Left ventricle myocardium inferior (tissue), 1 donor: Measurements from ENCODE around the gene SRCAP. TPM values are rescaled to one million over a fixed set of nuclear protein-coding genes. Genes with fewer than 3 reads are reported as not detected.
"Not testable (repeated sequence)": the region's sequence is repeated elsewhere in the genome, so short reads cannot be mapped to it uniquely, and the experiment has no call there.

ENCODE experiments used
- DNase-seq: peaks from one replicate; pipeline ENCODE4 v3.0.0-alpha.2; 2020
- H3K27ac ChIP-seq: fragments of 200-600 bp; replicated peaks from 2 replicates; pipeline ENCODE4 v1.8.0; 2021
- H3K27me3 ChIP-seq: fragments of 200-600 bp; 2 replicates; pipeline ENCODE4 v1.8.0; 2021; ENCODE audit warnings: low read depth
- H3K36me3 ChIP-seq: fragments of 200-600 bp; 2 replicates; pipeline ENCODE4 v1.8.0; 2021
- H3K4me1 ChIP-seq: fragments of 200-600 bp; 2 replicates; pipeline ENCODE4 v1.8.0; 2021
- H3K4me3 ChIP-seq: fragments of 200-600 bp; 2 replicates; pipeline ENCODE4 v1.8.0; 2021; ENCODE audit warnings: mild to moderate bottlenecking, moderate library complexity
- H3K9me3 ChIP-seq: fragments of 200-600 bp; replicated peaks from 2 replicates; pipeline ENCODE4 v1.8.0; 2021
- intact Hi-C: fragments of 100-400 bp; cut with micrococcal nuclease; formaldehyde crosslinking; loops from one replicate; pipeline ENCODE4 v1.11.0; 2022
- total RNA-seq: library from RNA; stranded (reverse); fragmentation: NEBNext Ultra II Directional; extraction: Animal tissue kit (Norgen Biotek cat#: 25700); gene quantifications from one replicate; pipeline ENCODE4 v1.2.1, GENCODE V29; 2021
- TF ChIP-seq, protein P1 (sequence below): fragments of 200-600 bp; IDR thresholded peaks from 2 replicates; pipeline ENCODE4 v1.8.0; 2021; ENCODE audit warnings: antibody characterized with exemption, mild to moderate bottlenecking, borderline replicate concordance
- donor health status: DM: no; HTN: yes; CAD: no; lungs with severe emphysema.

The SRCAP gene
- total RNA-seq, 1 donor from 2014 or later, result 42.5 TPM

DNA sequence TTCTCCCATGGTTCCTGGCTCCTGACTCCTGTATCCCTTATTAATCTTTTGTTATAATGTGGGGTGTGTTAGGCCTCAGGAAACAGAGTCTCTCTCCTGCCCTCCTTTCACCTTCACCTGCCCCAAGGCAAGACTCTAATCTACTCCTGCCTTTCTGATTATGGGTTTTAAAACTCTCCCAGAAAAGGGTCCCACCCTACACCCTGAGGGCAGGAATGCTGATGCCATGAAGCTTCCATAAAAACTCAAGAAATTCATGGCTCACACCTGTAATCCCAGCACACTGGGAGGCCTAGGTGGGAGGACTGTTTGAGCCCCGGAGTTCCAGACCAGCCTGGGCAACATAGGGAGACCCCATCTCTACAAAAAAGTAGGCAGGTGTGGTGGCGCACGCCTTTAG, 18.6 kb upstream of the SRCAP start:
- DNase-seq, result no peak
- intact Hi-C loops, result no loop called here
- no peaks in the 10 kb centered on the region for H3K36me3 ChIP-seq
- no peaks in the 10 kb centered on the region for H3K27me3 ChIP-seq
- TF ChIP-seq, protein P1, sequence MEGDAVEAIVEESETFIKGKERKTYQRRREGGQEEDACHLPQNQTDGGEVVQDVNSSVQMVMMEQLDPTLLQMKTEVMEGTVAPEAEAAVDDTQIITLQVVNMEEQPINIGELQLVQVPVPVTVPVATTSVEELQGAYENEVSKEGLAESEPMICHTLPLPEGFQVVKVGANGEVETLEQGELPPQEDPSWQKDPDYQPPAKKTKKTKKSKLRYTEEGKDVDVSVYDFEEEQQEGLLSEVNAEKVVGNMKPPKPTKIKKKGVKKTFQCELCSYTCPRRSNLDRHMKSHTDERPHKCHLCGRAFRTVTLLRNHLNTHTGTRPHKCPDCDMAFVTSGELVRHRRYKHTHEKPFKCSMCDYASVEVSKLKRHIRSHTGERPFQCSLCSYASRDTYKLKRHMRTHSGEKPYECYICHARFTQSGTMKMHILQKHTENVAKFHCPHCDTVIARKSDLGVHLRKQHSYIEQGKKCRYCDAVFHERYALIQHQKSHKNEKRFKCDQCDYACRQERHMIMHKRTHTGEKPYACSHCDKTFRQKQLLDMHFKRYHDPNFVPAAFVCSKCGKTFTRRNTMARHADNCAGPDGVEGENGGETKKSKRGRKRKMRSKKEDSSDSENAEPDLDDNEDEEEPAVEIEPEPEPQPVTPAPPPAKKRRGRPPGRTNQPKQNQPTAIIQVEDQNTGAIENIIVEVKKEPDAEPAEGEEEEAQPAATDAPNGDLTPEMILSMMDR, result no peak
- H3K27ac ChIP-seq, result no peak overlapping the region
- no peak overlapping the region for H3K4me3 ChIP-seq
- H3K4me1 ChIP-seq, result no peaks in the 10 kb centered on the region
- H3K9me3 ChIP-seq, result no peaks in the 10 kb centered on the region

DNA sequence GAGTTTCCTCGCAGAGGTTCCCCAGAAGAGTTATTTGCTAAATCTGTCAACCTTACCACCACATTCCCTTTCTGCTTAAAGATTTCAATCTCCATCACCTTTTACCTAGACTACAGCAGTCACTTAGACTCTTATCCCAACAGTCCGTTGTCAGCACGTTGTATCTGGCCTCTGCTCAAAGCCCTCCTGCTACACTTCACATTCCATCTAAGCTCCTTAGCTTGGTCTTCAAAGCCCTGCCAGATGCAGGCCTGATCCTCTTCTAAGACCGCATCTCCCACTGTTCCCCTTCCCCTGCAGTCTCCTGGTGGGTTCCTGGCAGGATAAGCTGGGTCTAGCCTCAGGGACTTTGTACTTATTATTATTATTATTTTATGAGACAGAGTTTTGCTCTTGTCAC, 10.3 kb upstream of the SRCAP start:
- Histone ChIP-seq H3K4me3 (no peak overlapping the region), H3K27me3 (no peaks in the 10 kb centered on the region), H3K4me1 (peaks cover 1% of the 10 kb centered on the region), H3K27ac (no peak overlapping the region), H3K9me3 (no peaks in the 10 kb centered on the region), H3K36me3 (no peaks in the 10 kb centered on the region)
- intact Hi-C loops, result no loop called here
- TF ChIP-seq, protein P1, result no peak
- DNase-seq, result no peak

DNA sequence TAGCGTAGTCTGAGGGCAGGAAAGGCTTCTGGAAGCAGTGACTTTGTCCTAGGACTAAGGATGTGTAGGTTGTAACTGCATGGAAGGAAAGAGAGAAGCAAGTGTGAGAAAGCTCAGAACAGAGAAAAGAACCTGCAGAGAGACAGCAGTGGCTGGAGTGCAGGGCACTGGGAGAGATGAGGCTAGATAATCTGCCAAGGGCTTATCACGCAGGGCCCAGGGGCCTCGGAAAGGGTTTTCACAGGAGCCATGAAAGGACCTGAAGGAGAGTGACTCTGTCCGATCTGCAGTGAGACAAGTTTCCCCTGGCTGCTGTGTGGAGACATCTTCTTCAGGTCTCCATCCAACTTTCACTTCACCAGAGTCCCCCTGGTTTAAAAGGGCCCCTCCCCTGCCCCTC, 7.1 kb upstream of the SRCAP start:
- no peaks in the 10 kb centered on the region for H3K36me3 ChIP-seq
- intact Hi-C loops, result no loop called here
- peaks cover 6% of the 10 kb centered on the region for H3K4me1 ChIP-seq
- TF ChIP-seq, protein P1, result no peak
- no peak overlapping the region for H3K4me3 ChIP-seq
- H3K27me3 ChIP-seq, result no peaks in the 10 kb centered on the region
- DNase-seq, result no peak
- no peak overlapping the region for H3K27ac ChIP-seq
- no peaks in the 10 kb centered on the region for H3K9me3 ChIP-seq

DNA sequence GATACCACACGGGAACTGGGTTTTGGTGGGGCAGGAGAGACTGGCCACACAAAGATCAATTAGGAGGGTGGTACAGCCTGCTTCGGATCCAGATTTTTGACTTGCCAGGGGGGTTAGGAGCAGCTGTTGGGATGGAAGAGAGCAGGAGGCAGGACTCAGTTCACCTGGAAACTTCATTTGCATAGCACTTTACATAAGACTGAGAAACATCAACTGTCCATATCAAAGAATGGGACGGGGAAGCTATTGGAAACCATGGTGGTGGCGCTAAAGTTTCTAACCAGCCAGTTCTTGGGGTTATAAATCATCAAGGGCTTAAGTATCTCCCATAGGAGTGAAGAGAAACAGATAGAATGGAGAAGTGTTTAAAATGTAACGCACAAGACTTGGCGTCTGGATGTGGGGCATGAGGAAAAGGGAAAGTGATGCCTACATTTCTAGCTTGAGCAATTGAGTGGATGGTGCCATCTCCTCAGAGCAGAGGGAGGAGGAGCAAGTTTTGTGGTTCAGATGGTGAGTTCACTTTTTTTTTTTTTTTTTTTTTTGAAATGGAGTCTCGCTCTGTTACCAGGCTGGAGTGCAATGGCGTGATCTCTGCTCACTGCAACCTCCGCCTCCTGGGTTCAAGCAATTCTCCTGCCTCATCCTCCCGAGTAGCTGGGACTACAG, 6.4 kb upstream of the SRCAP start:
- no peaks in the 10 kb centered on the region for H3K9me3 ChIP-seq
- peaks cover 9% of the 10 kb centered on the region for H3K4me1 ChIP-seq
- intact Hi-C loops, result no loop called here
- H3K27me3 ChIP-seq, result no peaks in the 10 kb centered on the region
- no peak for DNase-seq
- no peak overlapping the region for H3K4me3 ChIP-seq
- TF ChIP-seq, protein P1, result no peak
- no peak overlapping the region for H3K27ac ChIP-seq
- H3K36me3 ChIP-seq, result no peaks in the 10 kb centered on the region

DNA sequence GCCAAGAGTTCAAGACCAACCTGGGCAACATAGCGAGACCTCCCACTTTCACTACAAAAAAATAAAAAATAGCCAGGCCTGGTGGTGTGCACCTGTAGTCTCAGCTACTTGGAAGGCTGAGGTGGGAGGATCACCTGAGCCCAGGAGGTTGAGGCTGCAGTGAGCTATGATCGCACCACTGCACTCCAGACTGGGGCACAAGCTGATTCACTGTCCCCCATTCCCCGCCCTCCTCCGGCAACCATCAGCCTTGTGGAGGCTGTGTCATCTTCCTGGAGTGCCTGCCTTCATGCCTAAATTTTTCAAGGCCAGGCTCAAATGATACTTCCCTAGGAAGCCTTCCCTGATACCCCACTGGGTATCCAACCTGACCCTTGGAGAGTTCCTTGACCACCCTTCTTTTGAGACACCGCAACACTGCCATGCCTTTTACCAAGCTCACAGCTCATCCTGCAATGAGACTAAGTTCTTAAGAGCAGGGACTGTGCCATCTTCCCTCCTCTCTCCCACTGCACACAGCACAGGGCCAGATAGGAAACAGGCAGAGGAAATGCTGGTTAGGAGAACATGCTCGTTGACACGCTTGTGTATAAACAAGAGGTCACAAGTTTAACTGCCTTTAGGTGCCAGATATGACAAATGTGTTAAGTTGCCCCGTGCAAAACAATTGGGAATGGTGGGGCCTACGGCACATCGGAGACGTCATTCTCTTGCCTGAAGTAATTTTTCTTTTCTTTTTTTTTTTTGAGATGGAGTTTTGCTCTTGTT, 3.9 kb upstream of the SRCAP start:
- peaks cover 7% of the 10 kb centered on the region for H3K36me3 ChIP-seq
- no peak for DNase-seq
- no peak overlapping the region for H3K27ac ChIP-seq
- TF ChIP-seq, protein P1, result no peak
- intact Hi-C loops, result no loop called here
- no peaks in the 10 kb centered on the region for H3K27me3 ChIP-seq
- no peak overlapping the region for H3K4me3 ChIP-seq
- no peaks in the 10 kb centered on the region for H3K9me3 ChIP-seq
- peaks cover 31% of the 10 kb centered on the region for H3K4me1 ChIP-seq

DNA sequence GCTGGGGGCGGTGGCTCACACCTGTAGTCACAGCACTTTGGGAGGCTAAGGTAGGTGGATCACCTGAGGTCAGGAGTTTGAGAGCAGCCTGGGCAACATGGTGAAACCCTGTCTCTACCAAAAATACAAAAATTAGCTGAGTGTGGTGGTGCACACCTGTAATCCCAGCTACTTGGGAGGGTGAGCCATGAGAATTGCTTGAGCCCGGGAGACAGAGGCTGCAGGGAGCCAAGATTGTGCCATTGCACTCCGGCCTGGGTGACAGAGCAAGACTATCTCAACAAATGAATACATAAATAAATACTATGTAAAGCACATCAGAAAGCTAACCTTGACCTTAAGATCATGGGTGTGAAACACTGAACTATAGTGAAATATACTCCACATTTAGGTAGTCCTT, 2.3 kb upstream of the SRCAP start:
- H3K27me3 ChIP-seq, H3K4me3 ChIP-seq, H3K27ac ChIP-seq, intact Hi-C loops, H3K9me3 ChIP-seq, DNase-seq: not testable (repeated sequence)
- Histone ChIP-seq H3K4me1 (peaks cover 46% of the 10 kb centered on the region), H3K36me3 (peaks cover 21% of the 10 kb centered on the region)
